ENCODE data around the gene EDIL3.
"Not testable (repeated sequence)": the region's sequence is repeated elsewhere in the genome, so short reads cannot be mapped to it uniquely, and the experiment has no call there.

EDIL3 gene

DNA sequence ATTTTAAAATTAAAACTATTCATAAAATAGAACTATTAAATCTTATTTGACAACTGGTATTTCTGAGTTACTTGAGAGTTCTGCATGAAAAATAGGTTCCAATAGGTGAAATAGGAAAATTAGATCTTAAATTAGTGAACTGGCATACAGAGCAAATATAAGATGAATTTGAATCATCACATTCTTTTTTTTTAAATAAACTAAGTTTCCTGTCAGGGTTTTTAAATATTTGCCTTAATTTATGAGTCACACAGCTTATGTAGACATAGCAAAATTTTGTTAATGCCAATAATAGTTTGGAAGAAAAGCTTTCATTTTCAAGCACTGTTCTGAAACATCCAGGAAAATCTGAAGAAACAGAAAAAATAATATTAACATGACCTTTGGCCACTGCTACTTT, 352.4 kb downstream of the EDIL3 start:
- no peak for DNase-seq

DNA sequence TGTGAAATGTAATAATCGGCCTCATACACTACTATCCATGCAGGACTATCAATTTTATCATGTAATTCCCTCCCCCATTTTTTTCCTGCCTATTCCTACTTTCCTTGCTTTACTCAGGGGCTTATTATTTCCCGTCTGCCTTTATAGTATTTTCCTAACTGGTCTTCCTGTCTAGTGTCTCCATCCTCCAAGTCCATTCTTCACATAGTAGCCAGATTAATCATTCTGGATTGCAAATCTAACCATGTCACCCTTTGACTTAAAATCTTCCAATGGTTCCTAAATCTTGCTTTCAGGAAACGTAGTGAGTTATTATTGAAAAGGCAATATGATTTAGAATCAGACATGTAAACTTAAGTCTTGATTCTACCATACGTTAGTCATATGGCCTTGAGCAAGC, 356.6 kb downstream of the EDIL3 start:
- no peak for DNase-seq

DNA sequence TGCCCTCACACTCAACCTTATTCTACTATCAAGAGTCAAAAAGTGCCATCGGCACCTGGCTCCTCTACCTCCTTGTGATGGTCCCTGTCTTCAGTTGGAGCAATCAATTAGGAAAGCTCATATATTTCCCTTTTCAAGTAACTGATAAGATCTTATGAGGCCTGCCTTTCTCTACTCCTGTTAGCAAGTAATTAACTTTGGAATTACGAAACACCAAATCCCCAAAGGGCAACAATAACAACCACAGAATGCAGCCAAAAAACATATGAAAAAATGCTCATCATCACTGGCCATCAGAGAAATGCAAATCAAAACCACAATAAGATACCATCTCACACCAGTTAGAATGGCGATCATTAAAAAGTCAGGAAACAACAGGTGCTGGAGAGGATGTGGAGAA, 366.2 kb downstream of the EDIL3 start:
- DNase-seq, result not testable (repeated sequence)

DNA sequence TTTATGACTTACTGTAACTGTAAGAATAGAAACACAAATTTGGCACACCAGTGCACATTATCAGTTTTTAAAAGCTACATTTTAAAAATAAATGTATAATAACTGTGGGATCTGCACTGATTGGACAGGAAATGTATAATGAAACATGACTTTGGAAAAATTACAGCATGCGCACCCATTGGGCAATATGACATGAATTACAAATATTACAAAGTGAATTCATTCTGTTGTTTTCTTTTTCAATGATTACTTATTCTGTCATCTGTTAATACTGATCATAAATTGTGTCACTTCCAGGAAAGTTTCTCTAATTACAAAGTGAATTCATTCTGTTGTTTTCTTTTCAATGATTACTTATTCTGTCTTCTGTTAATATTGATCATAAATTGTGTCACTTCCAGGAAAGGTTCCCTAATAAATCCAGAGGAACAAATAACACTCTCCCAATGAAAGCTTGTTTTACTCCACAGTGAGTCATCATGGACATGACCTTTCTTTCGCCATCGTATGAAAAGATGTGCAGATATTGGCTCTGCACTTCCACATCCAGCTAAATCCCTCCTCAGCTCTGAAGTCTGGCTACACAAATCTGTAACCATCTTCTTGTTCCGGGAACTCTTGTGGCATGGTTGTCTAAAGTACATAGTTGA, 367.0 kb downstream of the EDIL3 start:
- DNase-seq, result no peak

DNA sequence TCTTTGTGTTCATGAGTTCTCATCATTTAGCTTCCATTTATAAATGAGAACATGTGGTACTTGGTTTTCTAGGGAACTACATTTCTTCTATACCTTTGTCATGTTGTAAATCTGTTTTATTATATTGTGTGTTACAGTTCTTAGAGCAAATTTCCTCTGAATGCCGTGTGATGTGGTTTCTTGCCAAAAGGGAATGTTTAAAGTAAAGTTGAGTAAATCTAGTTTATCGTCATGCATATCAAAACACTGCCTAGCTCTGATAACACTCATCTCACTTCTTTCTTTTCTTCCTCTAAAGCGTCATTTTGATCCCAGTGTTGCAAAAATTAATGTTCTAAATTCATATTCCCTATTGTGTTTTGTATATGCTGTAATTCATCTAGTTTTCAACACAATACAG, 368.6 kb downstream of the EDIL3 start:
- no peak for DNase-seq

DNA sequence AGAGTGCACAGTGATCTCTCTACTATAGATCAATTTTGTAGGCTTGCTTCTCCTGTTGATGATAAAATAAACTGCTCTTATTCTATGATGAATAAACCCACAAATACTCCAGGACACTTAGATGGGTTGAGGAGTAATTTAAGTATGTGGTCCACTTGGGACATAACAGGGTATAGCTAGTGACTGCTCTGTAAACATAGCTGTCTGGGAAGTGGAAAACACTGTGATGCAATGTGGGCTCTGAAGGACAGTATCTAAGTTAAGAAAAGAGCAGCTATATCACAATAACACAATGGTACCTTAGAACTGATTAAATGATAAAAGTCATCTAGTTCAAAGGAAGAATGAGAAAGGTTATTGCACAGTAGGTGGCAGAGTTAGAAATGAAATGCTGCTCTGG, 369.7 kb downstream of the EDIL3 start:
- no peak for DNase-seq

DNA sequence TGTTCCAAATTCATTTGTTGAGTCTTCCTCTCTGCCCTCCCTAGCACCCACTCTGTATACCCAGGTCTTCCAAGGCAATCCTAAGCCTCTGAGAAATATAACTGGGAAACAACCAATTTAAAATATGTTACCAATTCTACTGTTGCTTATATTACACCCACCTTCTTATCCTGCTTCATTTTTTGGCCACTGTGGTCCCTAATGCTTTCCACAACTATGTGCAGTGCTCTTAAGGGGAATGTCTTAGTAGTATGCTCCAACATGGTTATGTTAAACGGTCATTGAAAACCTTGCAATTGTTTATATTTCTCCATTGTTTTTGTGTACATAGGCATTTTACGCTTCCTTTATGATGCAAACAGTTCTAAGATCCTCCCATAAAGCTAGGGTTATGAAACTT, 390.9 kb downstream of the EDIL3 start:
- DNase-seq, result no peak

DNA sequence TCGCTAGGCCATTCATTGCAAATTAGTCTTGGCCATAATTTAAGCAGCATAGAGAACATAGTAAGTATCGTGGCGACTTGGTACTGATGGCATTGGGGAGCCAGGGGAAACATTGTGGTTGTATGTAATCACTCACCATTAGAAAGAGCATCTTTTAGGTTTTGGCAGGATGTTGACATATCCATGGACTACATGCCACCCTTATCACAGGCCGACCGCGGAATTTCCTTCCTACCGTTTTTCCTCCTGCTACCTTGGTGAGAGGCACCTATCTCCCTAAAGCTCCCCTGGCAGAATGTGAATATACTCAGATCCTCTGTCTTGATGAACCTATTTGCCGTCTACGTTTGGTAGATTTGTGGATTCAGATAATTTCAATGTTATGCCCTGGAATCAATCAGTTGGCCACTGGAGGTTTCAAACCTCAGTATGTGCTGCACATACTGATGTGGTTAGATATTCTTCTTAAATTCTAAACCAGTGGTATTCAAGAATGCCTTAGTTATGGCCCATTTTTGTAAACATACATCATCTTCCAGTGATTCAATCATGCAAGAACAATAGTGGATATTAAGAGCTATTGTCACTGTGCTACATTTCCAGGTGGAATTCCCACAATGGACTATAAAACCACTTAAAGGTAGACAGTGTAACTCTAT, 393.0 kb downstream of the EDIL3 start:
- no peak for DNase-seq

DNA sequence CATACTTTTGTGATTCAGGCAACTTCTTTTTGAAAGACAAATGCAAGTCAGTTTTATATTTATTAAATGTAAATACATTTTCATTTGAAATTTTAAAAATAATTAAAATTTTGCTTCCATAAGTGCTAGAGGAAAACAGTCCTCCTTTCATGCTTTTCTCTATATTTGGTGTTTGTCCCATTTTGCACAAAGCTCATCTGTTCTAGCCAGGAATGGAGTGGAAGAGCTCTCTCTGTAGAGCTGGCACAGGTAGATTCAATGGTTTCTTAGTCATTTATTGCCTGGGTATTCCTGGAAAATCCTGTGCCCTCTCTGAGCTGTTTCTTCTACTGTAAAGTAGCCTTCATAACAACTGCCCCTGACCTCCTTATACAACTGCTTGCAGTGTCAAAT, 396.4 kb downstream of the EDIL3 start:
- DNase-seq, result no peak

DNA sequence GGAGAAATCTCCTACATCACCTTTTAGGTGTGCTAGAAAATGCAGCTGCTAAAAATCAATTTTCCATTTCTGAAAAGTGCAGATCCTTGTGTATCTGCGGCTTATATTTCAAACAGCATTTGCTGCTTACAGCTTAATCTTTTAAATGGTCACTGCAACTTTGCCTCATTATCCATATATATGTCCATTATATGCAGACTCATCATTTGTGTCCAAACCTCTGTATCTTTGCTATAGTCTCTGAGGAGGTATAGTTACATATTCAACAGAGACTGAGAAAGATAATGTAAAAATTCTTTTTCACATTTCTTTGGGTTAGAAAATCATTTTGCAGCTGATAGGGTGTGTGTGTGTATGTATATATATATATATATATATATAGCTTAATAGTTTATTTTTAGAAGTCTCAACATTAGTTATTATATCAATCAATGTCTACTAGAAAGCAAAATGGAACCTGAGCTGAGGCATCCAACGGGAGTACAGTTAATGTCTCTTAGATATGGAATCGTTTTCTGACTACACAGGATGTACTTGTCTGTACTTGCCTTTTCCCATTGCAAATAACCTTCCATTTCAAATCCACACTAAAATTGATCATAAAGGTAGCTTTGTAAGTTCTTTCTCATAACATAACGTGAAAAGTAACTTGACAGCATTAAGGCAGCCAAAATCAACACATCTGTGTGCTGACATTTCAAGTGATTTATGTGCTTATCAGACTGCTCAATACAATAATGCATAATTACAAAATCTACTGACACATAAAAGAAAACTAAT, 397.0 kb downstream of the EDIL3 start:
- no peak for DNase-seq

DNA sequence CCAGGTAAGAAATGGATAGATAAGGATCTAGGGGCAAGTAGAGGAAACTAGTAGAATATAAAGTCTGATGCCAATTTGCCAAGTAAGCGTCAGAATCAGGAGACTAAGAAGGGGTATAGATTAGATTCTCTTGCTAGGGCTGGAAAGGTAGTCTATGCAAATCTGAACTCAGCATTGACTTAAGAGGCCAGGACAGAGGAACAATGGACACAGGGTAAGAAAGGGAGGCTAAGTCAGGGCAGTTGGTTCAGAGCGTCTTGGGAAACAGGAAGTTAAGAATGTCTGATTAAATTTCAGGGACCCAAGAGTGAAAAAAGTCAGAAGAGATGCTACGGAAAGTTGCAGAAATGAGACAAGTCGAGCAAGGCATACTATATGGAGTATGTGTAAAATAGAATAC, 400.8 kb downstream of the EDIL3 start:
- DNase-seq, result no peak

DNA sequence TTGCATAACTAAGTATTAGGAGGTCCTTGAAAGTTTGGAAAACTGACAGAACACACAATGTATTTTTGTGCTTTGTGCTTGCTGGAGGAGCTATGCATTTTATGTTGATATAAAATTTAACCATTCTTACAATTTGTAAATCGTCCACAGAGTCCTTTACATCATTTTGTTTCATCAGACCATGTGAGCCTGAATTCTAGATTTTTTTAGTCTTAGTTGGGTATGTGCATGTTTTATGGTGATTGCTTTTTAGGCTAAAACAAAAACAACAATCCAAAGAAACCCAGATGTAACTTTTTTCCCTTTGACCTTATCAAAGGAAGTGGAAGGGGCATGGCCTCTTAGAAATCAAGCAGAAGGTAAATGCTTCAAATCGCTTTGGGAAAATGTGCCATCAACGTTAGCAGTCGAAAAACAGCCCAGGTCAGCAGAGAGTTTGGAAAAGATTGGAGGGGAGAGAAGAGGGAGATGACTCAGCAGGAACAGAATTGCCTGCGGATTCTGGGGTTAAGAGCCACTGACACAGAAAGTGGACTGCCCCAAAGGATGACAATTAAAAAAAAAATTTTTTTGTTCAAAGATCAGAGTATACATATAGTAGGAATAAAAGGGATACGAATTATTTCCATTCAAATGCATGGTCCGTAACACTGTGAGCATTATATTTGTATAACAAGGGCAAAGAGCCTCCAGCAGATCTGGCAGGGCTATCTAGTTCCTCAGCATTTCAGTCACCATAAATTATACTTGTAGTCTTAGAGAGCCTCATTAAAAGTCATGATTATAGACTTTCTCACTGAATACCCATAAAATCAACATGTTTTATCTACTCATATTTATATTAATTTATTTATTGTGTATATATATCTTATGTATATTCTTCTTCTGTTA, 410.5 kb downstream of the EDIL3 start:
- no peak for DNase-seq

DNA sequence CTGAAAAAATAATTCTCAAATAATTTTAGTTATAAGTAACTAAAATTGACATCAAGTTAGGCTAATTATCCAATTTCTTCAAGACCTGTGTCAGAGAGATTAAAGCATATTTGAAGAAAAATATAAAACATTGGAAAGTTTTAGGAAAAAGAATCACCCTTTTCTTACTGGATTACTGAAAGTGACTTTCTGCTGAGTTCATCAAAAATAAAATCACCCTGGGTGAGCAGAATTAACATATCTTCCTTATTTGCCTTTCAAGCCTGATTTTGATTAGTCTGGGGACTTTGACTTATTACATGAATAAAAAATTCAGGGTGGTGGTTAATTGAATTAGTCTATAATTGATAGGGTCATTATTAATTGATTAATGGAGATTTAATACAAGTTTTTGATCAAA, 411.8 kb downstream of the EDIL3 start:
- no peak for DNase-seq

DNA sequence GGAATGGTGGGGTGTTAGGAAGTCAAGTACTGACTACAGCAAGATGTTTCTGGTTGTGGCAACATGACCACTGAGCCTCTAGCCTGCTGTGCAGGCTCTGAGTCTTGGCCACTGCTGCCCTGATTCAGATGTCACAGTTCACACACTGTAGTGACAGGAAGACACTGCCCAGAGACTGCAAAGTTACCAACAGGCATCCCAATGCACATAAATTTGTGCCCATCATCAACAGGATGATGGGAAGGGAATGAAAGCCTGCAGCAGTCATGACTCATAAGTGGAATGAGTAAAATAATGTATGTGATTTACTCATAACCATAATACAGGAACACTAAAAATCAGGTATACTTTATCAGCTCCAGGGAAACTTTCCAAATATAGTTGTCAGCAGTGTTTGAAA, 412.4 kb downstream of the EDIL3 start:
- no peak for DNase-seq

DNA sequence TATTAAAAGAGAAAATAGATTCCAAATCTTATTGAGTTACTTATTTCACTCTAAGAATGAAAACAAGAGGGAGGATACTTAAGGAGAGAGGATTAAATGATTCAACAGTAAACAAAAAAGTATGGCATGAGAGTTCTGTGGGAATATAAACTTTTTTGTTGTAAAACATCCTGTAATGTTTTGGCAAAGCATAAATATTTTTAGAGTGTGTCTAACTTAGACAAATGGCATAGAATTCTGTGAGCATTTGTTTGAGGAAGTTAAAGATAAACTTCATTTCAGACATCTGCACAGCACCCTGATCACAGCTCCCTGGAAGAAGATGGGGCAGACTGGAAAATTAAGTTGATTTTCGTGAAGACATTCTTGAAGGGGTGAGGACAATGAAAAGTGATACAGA, 417.3 kb downstream of the EDIL3 start:
- DNase-seq, result no peak

DNA sequence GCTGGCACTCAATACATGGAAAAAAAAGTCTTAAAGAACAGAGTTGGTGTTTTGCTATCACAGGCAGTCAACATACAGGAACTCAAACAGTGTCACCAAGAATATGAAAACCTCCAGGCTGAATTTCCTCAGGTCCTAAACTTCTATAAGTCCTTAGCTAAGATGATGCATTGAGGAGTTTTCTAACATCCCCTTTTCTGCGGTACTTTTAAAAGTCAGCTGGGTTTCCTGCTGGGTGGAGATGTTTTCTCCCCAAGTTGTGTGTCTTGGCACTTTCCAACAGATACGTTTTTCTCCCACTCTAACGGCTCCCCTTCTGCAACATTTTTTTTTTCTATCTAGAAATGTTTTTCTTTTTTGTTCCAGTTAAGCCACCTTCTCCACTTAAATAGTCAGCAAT, 419.2 kb downstream of the EDIL3 start:
- DNase-seq, result no peak

DNA sequence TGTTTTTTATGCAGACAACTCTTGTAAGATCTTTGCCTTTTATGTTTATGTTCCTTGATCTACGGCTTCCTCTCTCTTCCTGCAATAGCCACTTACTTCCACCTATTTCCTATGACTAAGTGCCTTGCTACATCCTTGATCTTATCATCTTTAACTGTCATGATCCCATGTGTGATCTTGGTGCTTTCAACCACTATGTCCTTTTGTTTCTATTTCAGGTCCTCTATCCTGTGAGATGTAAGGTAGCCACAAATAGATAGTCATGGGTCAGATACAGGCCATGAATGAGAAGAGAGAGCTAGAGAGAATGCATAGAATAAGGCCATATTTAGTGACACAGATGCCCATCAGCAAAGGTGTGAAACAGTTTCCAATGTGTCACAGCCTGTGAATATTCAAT, 420.4 kb downstream of the EDIL3 start:
- DNase-seq, result no peak

DNA sequence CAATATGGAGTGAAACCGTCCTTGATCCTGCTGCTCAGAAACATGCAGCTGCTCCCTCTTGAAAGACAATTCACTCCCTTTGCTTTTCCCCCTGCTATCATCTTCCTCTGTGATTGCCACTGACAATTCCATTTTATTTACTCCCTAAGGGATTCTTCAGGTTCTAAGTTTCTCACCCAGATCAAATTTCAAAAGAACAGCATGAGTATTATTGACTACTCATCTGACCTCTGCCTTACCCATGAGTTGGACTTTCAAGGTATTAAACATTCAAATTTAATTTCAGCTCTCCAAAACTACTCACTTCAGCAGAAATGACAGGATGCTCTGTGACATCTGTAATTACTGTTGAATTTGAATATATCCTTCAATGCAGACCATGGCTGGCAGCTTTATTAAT, 427.5 kb downstream of the EDIL3 start:
- DNase-seq, result no peak

DNA sequence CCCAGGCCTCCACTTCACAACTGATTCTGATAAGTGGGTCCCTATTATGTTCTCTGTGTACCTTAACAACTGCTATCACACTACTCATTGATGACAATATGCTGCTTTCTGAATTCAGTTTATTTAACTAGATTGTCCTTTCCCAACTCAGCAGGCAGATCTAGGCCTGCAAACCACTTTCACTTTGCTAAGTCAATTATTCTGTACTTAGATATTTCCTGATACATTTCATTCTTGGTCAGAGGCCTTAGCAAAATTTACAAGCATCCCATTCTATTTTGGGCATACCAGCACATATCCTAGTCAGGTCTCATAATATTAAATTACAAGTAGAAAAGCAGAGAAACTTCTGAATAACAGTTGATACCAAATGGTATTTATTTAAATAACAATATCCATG, 428.3 kb downstream of the EDIL3 start:
- no peak for DNase-seq

DNA sequence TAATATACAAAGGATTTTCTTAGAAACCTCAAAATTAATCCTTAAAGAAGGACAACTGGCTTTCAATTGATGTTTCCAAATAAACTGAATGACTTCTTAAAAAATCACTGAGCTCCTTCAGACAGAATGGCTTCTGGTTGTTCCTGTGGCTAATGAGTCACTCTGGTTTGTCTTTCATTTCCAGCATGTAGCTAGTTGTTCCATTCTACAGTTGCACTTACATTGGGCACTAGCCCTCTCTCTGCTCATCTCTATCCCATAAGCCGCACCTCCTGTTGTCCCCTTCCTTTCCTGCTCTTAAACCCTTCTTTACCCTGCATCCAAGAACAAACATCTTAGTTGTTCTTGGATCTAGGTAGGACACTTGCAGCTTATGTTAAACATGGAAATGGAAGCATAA, 428.8 kb downstream of the EDIL3 start:
- DNase-seq, result no peak

DNA sequence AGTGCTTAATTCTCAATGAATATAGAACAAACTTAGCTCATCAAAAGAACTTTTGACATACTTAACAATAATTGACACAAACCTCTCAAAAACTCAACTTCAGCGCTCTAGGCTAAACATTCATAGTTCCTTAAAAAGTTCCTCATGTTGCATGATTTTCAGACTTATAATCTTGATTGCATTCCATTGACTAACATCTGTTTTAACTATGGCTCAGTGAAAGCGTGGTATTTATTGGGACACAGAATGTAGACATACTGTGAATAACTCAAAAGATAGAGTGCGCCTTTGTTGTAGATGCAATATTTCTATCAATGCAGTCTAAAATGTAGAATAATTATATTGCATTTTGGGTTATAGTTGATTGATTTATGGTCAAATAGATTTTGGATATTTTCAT, 436.9 kb downstream of the EDIL3 start:
- DNase-seq, result no peak

DNA sequence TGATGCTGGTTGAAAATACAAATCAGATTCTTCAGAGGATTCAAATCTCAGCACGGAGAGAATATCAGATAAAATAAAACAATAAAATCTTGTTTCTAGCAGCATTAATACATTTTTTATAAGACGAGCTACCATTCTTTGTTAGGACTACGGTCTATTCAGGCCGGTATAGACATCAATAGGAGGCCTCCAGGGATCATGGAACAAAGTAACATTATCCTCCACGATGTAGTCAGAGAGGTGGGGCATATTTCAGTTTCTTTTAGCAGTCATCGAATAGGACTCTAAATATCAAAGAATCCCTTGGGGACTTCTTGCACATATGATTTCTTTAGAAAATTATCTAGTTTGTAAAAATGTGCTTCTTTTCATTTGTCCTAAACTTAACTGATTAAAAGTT, 438.2 kb downstream of the EDIL3 start:
- DNase-seq, result no peak

DNA sequence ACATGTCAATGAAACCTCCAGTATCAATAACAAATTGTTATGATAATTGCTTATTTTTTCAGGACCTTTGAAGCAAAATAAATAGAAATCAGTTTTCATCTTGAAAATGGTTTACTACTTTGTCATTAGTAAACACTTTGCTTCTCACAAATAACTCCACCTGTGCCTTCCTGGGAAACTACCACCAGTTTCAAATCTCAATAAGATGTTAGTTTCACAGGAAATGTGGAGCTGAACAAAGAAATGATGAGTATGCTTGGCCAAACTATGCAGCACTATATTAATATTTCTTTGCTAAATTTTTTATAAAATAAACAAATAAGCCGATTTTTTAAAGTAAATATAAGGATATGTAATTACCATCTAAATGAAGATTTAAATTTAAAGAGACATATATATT, 442.5 kb downstream of the EDIL3 start:
- DNase-seq, result no peak
